Esophagus muscularis mucosa (tissue), 4 donors: Measurements from ENCODE around the gene TSEN54. TPM values are rescaled to one million over a fixed set of nuclear protein-coding genes. Genes with fewer than 3 reads are reported as not detected.

ENCODE experiments used
- DNase-seq: peaks from one replicate; pipeline ENCODE4 v3.0.0-alpha.2; 2017; ENCODE audit errors: extremely low spot score
- H3K27ac ChIP-seq, 4 donors: fragments of 200-600 bp; sonication (generic); replicated peaks in 1 of 4; 1 replicate in 3 of 4; 2 replicates in 1 of 4; pipeline ENCODE4 v1.5.1; 2016 to 2019; ENCODE audit warnings: mild to moderate bottlenecking in 1 of 4
- H3K27me3 ChIP-seq, 4 donors: fragments of 200-600 bp; sonication (generic); one replicate each; pipeline versions ENCODE4 v1.5.1 to v1.6.0; 2016 to 2019
- H3K36me3 ChIP-seq, 4 donors: fragments of 200-600 bp; sonication (generic); one replicate each; pipeline ENCODE4 v1.5.1; 2016 to 2019
- H3K4me1 ChIP-seq, 4 donors: fragments of 200-600 bp; sonication (generic); one replicate each; pipeline ENCODE4 v1.5.1; 2016 to 2019
- H3K4me3 ChIP-seq, 4 donors: fragments of 200-600 bp; sonication (generic); 1 replicate in 2 of 4; 2 replicates in 2 of 4; pipeline ENCODE4 v1.5.1; 2016 to 2019; ENCODE audit warnings: mild to moderate bottlenecking in 4 of 4, moderate library complexity in 1 of 4
- H3K9me3 ChIP-seq, 4 donors: fragments of 200-600 bp; sonication (generic); 1 replicate in 3 of 4; 2 replicates in 1 of 4; pipeline ENCODE4 v1.5.1; 2016 to 2019
- EP300 ChIP-seq: sonication (generic); formaldehyde crosslinking; IDR thresholded peaks from one replicate; pipeline ENCODE4 v1.6.1; 2017; ENCODE audit warnings: antibody characterized with exemption
- POLR2A ChIP-seq: fragments of 450-650 bp; IDR thresholded peaks from one replicate; pipeline ENCODE4 v1.6.1; 2017; ENCODE audit warnings: antibody characterized with exemption, moderate library complexity, mild to moderate bottlenecking, low read depth
- POLR2AphosphoS5 ChIP-seq, 2 donors: sonication (generic); formaldehyde crosslinking; IDR thresholded peaks; one replicate each; pipeline ENCODE4 v1.6.1; 2017; ENCODE audit warnings: antibody characterized with exemption in 2 of 2
- WGBS: methylation state at CpG from one replicate; pipeline ENCODE4 v1.1.5; 2018; 5-methylcytosine and 5-hydroxymethylcytosine counted together
- intact Hi-C: fragments of 100-400 bp; cut with DNase I; formaldehyde crosslinking; loops from one replicate; pipeline ENCODE4 v1.15.1; 2023
- total RNA-seq, 4 donors: library from RNA; depleted of rRNA; stranded (reverse); fragments of >200 nt; gene quantifications; one replicate each; pipeline versions ENCODE4 v1.1.0 to v1.2.1, GENCODE V29; 2016
- TF ChIP-seq, protein P1 (sequence below), 3 experiments: fragments of 200-600 bp in 2 of 3; fragments of 450-650 bp in 1 of 3; sonication (generic) in 2 of 3; IDR thresholded peaks; one replicate each; pipeline ENCODE4 v1.5.1; 2017 to 2019; ENCODE audit warnings: antibody characterized with exemption in 3 of 3, mild to moderate bottlenecking in 2 of 3, moderate library complexity in 1 of 3

TSEN54 gene
- total RNA-seq, 4 donors from 2014 or later: 14.5 to 32.1 (median 24.1) TPM

DNA sequence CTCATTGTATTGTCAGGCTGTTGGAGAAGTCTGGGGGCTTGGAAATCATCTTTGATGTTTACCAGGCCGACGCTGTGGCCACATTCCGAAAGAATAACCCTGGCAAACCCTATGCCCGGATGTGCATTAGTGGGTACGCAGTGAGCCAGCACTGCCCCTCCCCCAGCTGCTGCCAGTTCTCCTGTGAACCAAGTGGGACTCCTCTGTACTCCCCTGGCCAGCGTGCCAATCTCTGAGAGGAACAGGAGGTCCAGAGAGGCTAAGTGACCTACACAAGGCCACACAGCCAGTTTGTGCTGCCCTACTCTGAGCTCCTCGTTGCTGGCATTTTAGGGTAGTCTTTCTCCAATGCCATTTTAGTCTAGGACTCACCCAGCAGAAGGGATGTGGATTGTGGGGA lies 7.3 kb downstream of the TSEN54 start:
- TF ChIP-seq POLR2A: no peak
- TF ChIP-seq, protein P1, sequence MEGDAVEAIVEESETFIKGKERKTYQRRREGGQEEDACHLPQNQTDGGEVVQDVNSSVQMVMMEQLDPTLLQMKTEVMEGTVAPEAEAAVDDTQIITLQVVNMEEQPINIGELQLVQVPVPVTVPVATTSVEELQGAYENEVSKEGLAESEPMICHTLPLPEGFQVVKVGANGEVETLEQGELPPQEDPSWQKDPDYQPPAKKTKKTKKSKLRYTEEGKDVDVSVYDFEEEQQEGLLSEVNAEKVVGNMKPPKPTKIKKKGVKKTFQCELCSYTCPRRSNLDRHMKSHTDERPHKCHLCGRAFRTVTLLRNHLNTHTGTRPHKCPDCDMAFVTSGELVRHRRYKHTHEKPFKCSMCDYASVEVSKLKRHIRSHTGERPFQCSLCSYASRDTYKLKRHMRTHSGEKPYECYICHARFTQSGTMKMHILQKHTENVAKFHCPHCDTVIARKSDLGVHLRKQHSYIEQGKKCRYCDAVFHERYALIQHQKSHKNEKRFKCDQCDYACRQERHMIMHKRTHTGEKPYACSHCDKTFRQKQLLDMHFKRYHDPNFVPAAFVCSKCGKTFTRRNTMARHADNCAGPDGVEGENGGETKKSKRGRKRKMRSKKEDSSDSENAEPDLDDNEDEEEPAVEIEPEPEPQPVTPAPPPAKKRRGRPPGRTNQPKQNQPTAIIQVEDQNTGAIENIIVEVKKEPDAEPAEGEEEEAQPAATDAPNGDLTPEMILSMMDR (IDR thresholded peaks at IDR 0.05): no peak
- H3K27me3 ChIP-seq: no peaks in the 10 kb centered on the region
- H3K36me3 ChIP-seq: peaks cover 0 to 43% (median 26%) of the 10 kb centered on the region in 4 donors
- intact Hi-C loops: no loop called here
- H3K4me1 ChIP-seq: peaks cover 17 to 29% (median 23%) of the 10 kb centered on the region in 4 donors
- no peak overlapping the region for H3K27ac ChIP-seq
- WGBS: 92% methylated on average over 7 of the region's 7 CpGs
- no peak overlapping the region for H3K4me3 ChIP-seq
- DNase-seq: no peak
- H3K9me3 ChIP-seq: no peaks in the 10 kb centered on the region

DNA sequence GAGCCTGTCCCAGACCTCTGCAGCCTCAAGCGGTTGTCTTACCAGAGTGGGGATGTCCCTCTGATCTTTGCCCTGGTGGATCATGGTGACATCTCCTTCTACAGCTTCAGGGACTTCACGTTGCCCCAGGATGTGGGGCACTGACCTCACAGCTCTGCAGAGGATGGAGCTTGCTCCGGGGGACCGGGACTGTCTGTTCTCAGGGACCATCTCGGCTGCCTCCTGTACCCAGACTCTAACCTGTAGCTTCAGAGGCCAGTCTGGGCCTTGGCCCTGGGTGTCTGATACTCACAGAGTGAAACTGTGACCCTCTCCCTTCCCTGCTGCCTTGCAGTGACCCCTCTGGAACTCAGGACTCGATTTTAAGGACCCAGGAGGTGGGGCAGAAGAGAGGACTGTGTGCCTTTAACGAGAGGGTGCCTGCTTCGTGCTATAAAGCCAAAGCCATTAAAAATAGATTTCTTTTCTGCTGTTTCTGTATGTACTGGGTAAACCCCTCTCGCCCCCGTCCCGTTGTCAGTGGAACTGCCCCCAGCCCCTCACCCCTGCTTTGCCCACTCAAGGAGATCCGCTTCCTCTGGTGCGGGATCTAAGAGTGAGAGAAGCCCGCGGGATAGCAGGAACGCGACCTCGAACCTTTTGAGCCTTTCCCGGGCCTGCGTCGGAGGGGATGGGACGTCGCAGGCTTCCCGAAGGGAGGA lies 8.1 kb downstream of the TSEN54 start:
- H3K27ac ChIP-seq: peak overlapping the region; percentile 62 to 75 (median 73)
- 55% methylated on average over 10 of the region's 24 CpGs for WGBS

GRCh38 chr17:75524970-75525805 lies 8.9 kb downstream of the TSEN54 start, which contains the start of gene LLGL2:
TSS of gene LLGL2 (plus strand) at chr17:75525697. CDS start at chr17:75543427, 17,730 bp downstream.
- Histone ChIP-seq H3K27ac (peak within 1 kb of the TSS; percentile 62 to 75 (median 73)), H3K4me1 (peaks cover 17 to 29% (median 23%) of the 10 kb centered on the region in 4 donors), H3K4me3 (peak within 1 kb of the TSS; percentile 67 to 75 (median 70)), H3K36me3 (peaks cover 0 to 27% (median 15%) of the 10 kb centered on the region in 4 donors), H3K9me3 (no peaks in the 10 kb centered on the region), H3K27me3 (no peaks in the 10 kb centered on the region)
- 2% methylated on average over 24 of the region's 108 CpGs for WGBS
- no peak for DNase-seq
- TF ChIP-seq EP300: no peak
- no peak for TF ChIP-seq POLR2A
- TF ChIP-seq, protein P1 (IDR thresholded peaks at IDR 0.05): peak; percentile 41 to 54 (median 48)
- TF ChIP-seq POLR2AphosphoS5 (IDR thresholded peaks at IDR 0.05): peak in 1 of 2 donors; percentile 46
- intact Hi-C loops: no loop called here

More for the DNA sequence above, 8.1 kb downstream of the TSEN54 start:
- Histone ChIP-seq H3K9me3 (no peaks in the 10 kb centered on the region), H3K36me3 (peaks cover 0 to 35% (median 22%) of the 10 kb centered on the region in 4 donors), H3K27me3 (no peaks in the 10 kb centered on the region), H3K4me1 (peaks cover 17 to 29% (median 23%) of the 10 kb centered on the region in 4 donors), H3K4me3 (peak overlapping the region; percentile 67 to 75 (median 70))
- intact Hi-C loops: no loop called here
- TF ChIP-seq POLR2A (no peak), POLR2AphosphoS5 (IDR thresholded peaks at IDR 0.05) (no peak)
- TF ChIP-seq, protein P1 (IDR thresholded peaks at IDR 0.05): no peak
- DNase-seq: no peak

- peak overlapping the region; percentile 67 to 75 (median 70) for H3K4me3 ChIP-seq
- H3K36me3 ChIP-seq: peaks cover 0 to 19% (median 12%) of the 10 kb centered on the region in 4 donors
- peaks cover 17 to 29% (median 23%) of the 10 kb centered on the region in 4 donors for H3K4me1 ChIP-seq
- H3K9me3 ChIP-seq: no peaks in the 10 kb centered on the region
- no peak for TF ChIP-seq POLR2A
- TF ChIP-seq, protein P1 (IDR thresholded peaks at IDR 0.05): no peak
- no peak for TF ChIP-seq POLR2AphosphoS5 (IDR thresholded peaks at IDR 0.05)
- no peak for TF ChIP-seq EP300
- intact Hi-C loops: no loop called here
- peak overlapping the region in 3 of 4 donors; percentile 62 to 75 (median 66) for H3K27ac ChIP-seq
- DNase-seq: no peak
- WGBS: 3% methylated on average over 36 of the region's 60 CpGs
- no peaks in the 10 kb centered on the region for H3K27me3 ChIP-seq
Measured at GRCh38 chr17:75525806-75526554, 9.7 kb downstream of the TSEN54 start.
